ENCODE data around the gene EXOC2.

The EXOC2 gene

DNA sequence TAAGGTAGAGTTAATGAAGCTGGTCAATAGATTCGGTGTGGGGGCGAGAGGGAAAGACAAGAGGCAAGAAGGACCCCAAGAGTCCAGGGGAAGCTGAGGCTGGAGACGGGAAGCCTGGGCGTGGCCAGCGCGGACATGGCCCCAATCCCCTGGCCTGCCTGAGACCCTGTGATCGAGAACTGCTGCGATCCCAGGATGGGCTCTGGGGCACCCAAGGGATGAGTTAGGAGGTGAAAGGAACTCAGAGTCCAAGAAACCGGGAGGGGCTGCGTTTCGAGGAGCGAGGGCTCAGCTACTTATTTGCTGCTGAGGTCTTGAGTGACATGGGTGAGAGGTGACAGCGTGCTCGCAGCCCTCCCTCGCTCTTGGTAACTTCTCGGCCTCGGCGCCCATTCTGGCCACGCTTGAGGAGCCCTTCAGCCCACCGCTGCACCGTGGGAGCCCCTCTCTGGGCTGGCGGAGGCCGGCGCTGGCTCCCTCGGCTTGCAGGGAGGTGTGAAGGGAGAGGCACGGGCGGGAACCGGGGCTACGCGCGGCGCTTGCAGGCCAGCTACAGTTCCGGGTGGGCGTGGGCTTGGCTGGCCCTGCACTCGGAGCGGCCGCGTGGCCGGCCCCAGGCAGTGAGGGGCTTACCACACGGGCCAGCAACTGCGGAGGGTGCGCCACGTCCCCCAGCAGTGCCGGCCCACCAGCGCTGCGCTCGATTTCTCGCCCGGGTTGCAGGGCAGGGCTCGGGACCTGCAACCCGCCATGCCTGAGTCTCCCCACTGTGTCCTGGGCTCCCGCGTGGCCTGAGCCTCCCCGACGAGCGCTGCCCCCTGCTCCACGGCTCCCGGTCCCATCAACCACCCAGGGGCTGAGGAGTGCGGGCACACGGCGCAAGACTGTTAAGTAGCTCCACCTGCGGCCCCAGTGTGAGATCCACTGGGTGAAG is 243.2 kb downstream of the EXOC2 start:
- no peaks in the 10 kb centered on the region for H3K36me3 ChIP-seq (ENCODE audit: insufficient read depth)
- H3K27ac ChIP-seq, result no peak overlapping the region
- no peaks in the 10 kb centered on the region for H3K79me2 ChIP-seq (ENCODE audit: insufficient read depth, low read depth)
- H3K4me1 ChIP-seq (ENCODE audit: low read depth, poor library complexity, severe bottlenecking), result no peaks in the 10 kb centered on the region
- no peak overlapping the region for H3K4me3 ChIP-seq (IDR thresholded peaks at IDR 0.05; ENCODE audit: insufficient read depth, low read depth, low read length)
- H3K4me2 ChIP-seq, result no peak overlapping the region
- TF ChIP-seq CTCF (conservative IDR thresholded peaks at IDR 0.05; ENCODE audit: low read depth, low read length), result no peak
- no peaks in the 10 kb centered on the region for H4K20me1 ChIP-seq (ENCODE audit: insufficient read depth)
- no peak overlapping the region for H3K9ac ChIP-seq
- H2AFZ ChIP-seq (ENCODE audit: low read depth), result no peak overlapping the region
- no peaks in the 10 kb centered on the region for H3K27me3 ChIP-seq (ENCODE audit: insufficient read depth, low read depth)

DNA sequence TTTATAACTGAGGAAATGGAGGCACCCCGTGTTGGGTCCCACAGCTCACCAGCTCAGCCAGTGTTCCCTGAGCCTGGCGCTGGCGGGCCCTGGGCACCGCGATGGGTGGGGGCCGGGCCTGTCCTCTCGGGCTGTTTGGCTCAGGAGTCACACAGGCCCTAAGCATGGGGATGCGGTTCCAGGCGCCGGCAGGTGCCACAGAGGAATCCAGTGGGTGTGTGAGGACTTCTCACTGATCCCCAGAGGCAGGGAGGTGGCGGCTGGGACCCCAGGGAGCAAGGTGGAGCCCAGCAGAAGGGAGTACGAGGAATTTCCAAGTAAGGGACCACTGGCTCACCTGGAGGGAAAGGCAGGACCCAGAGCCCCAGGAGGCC is 243.9 kb downstream of the EXOC2 start:
- Histone ChIP-seq H4K20me1 (ENCODE audit: insufficient read depth) (no peaks in the 10 kb centered on the region), H3K27ac (no peak overlapping the region), H3K4me3 (IDR thresholded peaks at IDR 0.05; ENCODE audit: insufficient read depth, low read depth, low read length) (no peak overlapping the region), H2AFZ (ENCODE audit: low read depth) (no peak overlapping the region), H3K36me3 (ENCODE audit: insufficient read depth) (no peaks in the 10 kb centered on the region), H3K27me3 (ENCODE audit: insufficient read depth, low read depth) (no peaks in the 10 kb centered on the region), H3K4me2 (no peak overlapping the region), H3K9ac (no peak overlapping the region), H3K79me2 (ENCODE audit: insufficient read depth, low read depth) (no peaks in the 10 kb centered on the region), H3K4me1 (ENCODE audit: low read depth, poor library complexity, severe bottlenecking) (no peaks in the 10 kb centered on the region)
- no peak for TF ChIP-seq CTCF (conservative IDR thresholded peaks at IDR 0.05; ENCODE audit: low read depth, low read length)

DNA sequence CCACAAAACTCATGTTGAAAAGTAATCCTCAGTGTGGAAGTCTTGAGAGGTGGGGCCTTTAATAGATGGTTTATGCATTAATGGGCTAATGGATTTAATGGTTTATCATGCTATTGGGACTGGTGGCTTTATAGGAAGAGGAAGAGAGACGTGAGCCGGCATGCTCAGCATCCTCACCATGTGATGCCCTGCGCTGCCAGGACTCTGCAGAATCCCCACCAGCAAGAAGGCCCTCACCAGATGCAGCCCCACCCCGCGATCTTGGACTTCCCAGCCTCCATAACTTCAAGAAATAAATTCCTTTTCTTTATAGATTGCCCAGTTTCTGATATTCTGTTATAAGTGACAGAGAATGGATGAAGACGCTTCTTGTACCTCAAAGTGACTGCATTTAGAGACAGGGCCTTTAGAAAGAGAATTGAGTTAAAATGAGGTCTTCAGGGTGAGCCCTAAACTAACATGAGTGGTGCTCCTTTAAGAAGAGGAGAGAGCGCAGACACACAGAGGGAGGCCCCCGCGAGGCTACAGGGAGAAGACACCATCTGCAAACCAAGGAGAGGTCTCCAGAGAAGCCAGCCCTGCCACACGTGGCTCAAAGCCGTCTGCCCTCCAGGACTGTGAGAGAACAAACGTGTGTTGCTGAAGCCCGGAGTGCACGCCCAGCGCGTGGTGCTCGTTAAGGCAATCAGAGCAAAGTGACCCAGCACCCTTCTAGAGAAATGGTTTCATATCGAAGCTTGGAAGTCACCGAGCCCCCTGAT is 244.5 kb downstream of the EXOC2 start:
- no peak overlapping the region for H3K27ac ChIP-seq
- H3K79me2 ChIP-seq (ENCODE audit: insufficient read depth, low read depth), result no peaks in the 10 kb centered on the region
- H3K4me3 ChIP-seq (IDR thresholded peaks at IDR 0.05; ENCODE audit: insufficient read depth, low read depth, low read length), result no peak overlapping the region
- no peaks in the 10 kb centered on the region for H4K20me1 ChIP-seq (ENCODE audit: insufficient read depth)
- H3K9ac ChIP-seq, result no peak overlapping the region
- H3K4me2 ChIP-seq, result no peak overlapping the region
- no peak overlapping the region for H2AFZ ChIP-seq (ENCODE audit: low read depth)
- H3K27me3 ChIP-seq (ENCODE audit: insufficient read depth, low read depth), result no peaks in the 10 kb centered on the region
- no peak for TF ChIP-seq CTCF (conservative IDR thresholded peaks at IDR 0.05; ENCODE audit: low read depth, low read length)
- H3K36me3 ChIP-seq (ENCODE audit: insufficient read depth), result no peaks in the 10 kb centered on the region
- H3K4me1 ChIP-seq (ENCODE audit: low read depth, poor library complexity, severe bottlenecking), result no peaks in the 10 kb centered on the region

DNA sequence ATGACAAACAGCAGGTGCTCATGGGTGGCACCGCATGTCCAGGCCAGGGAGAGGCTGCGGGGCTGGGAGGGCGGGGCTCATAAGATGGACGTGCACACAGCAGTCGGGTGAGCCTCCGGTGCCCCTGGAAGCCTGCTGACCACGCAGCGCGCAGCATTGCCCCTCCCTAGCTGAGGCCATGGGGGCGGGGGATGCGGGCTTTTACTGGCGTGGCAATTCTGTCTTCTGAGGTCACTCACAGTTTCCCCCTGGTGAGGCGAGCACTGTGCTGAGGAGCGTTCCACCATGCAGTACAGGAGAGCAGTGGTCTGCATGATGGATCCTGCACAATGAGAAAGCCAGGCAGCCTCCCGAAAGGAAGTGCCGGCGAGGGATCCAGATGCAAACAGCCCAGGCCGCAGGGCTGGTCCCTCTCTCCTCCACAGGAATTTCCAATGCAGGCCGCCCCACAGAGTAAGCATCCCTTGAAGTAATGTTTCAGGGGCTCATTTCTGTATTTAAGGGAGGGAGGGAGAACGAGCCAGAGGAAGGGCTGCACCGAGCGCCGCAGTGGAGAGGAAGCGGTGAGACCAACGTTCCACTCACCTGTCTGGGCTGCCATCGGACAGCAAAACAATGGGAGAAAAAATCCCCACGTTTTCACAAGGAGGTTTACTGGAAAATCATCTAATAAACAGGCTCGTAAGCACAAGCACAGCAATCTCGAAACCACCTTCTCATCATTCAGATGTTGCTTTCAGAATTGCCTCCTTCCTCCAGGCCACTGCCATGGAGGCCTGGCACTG is 245.4 kb downstream of the EXOC2 start:
- no peak overlapping the region for H3K9ac ChIP-seq
- TF ChIP-seq CTCF (conservative IDR thresholded peaks at IDR 0.05; ENCODE audit: low read depth, low read length), result no peak
- H3K4me1 ChIP-seq (ENCODE audit: low read depth, poor library complexity, severe bottlenecking), result no peaks in the 10 kb centered on the region

More for the DNA sequence above, 245.4 kb downstream of the EXOC2 start:
- Histone ChIP-seq H2AFZ (ENCODE audit: low read depth) (no peak overlapping the region), H3K27ac (no peak overlapping the region), H4K20me1 (ENCODE audit: insufficient read depth) (no peaks in the 10 kb centered on the region), H3K4me2 (no peak overlapping the region), H3K4me3 (IDR thresholded peaks at IDR 0.05; ENCODE audit: insufficient read depth, low read depth, low read length) (no peak overlapping the region), H3K79me2 (ENCODE audit: insufficient read depth, low read depth) (no peaks in the 10 kb centered on the region), H3K36me3 (ENCODE audit: insufficient read depth) (no peaks in the 10 kb centered on the region), H3K27me3 (ENCODE audit: insufficient read depth, low read depth) (no peaks in the 10 kb centered on the region)

Measured in KMS-11 (cell line).